OCI-LY7 (cell line): ENCODE data around the gene KCNJ16. TPM values are rescaled to one million over a fixed set of nuclear protein-coding genes. Genes with fewer than 3 reads are reported as not detected.

Source experiments
- BruUV-seq: library from RNA; stranded (reverse); fragments of 400-500 nt; replicated peaks from 2 replicates; lab custom pipeline; 2021; lab: Mats Ljungman, UMichigan
- CTCF ChIA-PET: fragments of 300-600 bp; sonication (Branson Sonifier 250); formaldehyde crosslinking; loops from one replicate; lab custom pipeline; 2022; ENCODE audit warnings: antibody characterized with exemption; ENCODE audit not compliant: unreplicated experiment; lab: Charles Lee
- POLR2A ChIA-PET: fragments of 300-600 bp; sonication (Branson Sonifier 250); formaldehyde crosslinking; loops from one replicate; lab custom pipeline; 2022; ENCODE audit warnings: antibody characterized with exemption; lab: Charles Lee
- DNase-seq: peaks from one replicate; pipeline ENCODE4 v3.0.0-alpha.2; 2015; ENCODE audit warnings: low spot score
- H2AFZ ChIP-seq: fragments of 200-600 bp; sonication (generic), shearing (Covaris generic); 2 replicates; pipeline ENCODE4 v1.6.1; 2014; ENCODE audit warnings: mild to moderate bottlenecking, antibody characterized with exemption, low read length, moderate library complexity
- H3K27ac ChIP-seq: fragments of 200-600 bp; sonication (generic); 2 replicates; pipeline ENCODE4 v1.5.1; 2014; ENCODE audit warnings: mixed run types, low read depth, mild to moderate bottlenecking, moderate library complexity, low read length, inconsistent platforms; ENCODE audit not compliant: poor library complexity, severe bottlenecking
- H3K36me3 ChIP-seq: fragments of 200-600 bp; sonication (generic); 2 replicates; pipeline ENCODE4 v1.6.1; 2014; ENCODE audit warnings: mild to moderate bottlenecking, antibody characterized with exemption, low read length, moderate library complexity, mixed read lengths; ENCODE audit not compliant: insufficient read depth
- H3K4me1 ChIP-seq: fragments of 200-600 bp; sonication (generic); 2 replicates; pipeline ENCODE4 v1.5.1; 2014; ENCODE audit warnings: mild to moderate bottlenecking, low read length; ENCODE audit not compliant: insufficient read depth, poor library complexity, severe bottlenecking
- H3K4me2 ChIP-seq: fragments of 200-600 bp; sonication (generic); 2 replicates; pipeline ENCODE4 v1.6.1; 2014; ENCODE audit warnings: mild to moderate bottlenecking, low read length
- H3K4me3 ChIP-seq: fragments of 200-600 bp; sonication (generic); 2 replicates; pipeline ENCODE4 v1.5.1; 2014; ENCODE audit warnings: mild to moderate bottlenecking, low read depth, low read length; ENCODE audit not compliant: poor library complexity, severe bottlenecking
- H3K79me2 ChIP-seq: fragments of 200-600 bp; sonication (generic); 2 replicates; pipeline ENCODE4 v1.6.1; 2016; ENCODE audit warnings: low read depth, mild to moderate bottlenecking, low read length, moderate library complexity, mixed read lengths; ENCODE audit not compliant: insufficient read depth
- H3K9me2 ChIP-seq: fragments of 200-600 bp; sonication (generic); 2 replicates; pipeline ENCODE4 v1.6.1; 2016; ENCODE audit warnings: mild to moderate bottlenecking, low read length, mixed read lengths; ENCODE audit not compliant: insufficient read depth
- H3K9me3 ChIP-seq: fragments of 200-600 bp; sonication (generic); 2 replicates; pipeline ENCODE4 v1.6.1; 2014; ENCODE audit warnings: mild to moderate bottlenecking, mixed run types, low read length, mixed read lengths
- H4K20me1 ChIP-seq: fragments of 200-600 bp; sonication (generic); 2 replicates; pipeline ENCODE4 v1.6.1; 2014; ENCODE audit warnings: mild to moderate bottlenecking, antibody characterized with exemption, low read length, moderate library complexity, mixed read lengths; ENCODE audit not compliant: insufficient read depth
- CTCF ChIP-seq: fragments of 200-600 bp; sonication (generic); conservative IDR thresholded peaks from 2 replicates; pipeline ENCODE4 v1.5.1; 2014; ENCODE audit warnings: mild to moderate bottlenecking, antibody characterized with exemption, low read length, moderate library complexity, mixed read lengths
- EZH2phosphoT487 ChIP-seq: fragments of 200-600 bp; sonication (generic); IDR thresholded peaks from 2 replicates; pipeline ENCODE4 v1.6.1; 2018; ENCODE audit warnings: low read depth, borderline replicate concordance, mild to moderate bottlenecking, mixed run types, antibody characterized with exemption, low read length, moderate library complexity, mixed read lengths
- intact Hi-C: fragments of 100-400 bp; cut with micrococcal nuclease; formaldehyde crosslinking; loops from one replicate; pipeline ENCODE4 v1.10.0; 2022; ENCODE audit not compliant: unreplicated experiment
- total RNA-seq, 2 experiments: library from RNA; depleted of rRNA in 1 of 2; stranded (reverse); fragments of >200 nt in 1 of 2; shearing (Covaris generic) in 1 of 2; gene quantifications; 2 replicates each; pipeline ENCODE4 v1.2.3, GENCODE V29; 2014 to 2022

Gene KCNJ16
- total RNA-seq, 2 experiments from 2014 or later = not detected

- Histone ChIP-seq H2AFZ (no peak overlapping the region), H3K36me3 (no peaks in the 10 kb centered on the region), H3K4me2 (no peak overlapping the region), H3K79me2 (no peaks in the 10 kb centered on the region), H3K9me3 (no peaks in the 10 kb centered on the region), H3K27ac (no peak overlapping the region), H3K9me2 (no peaks in the 10 kb centered on the region), H4K20me1 (no peaks in the 10 kb centered on the region), H3K4me3 (no peak overlapping the region), H3K4me1 (peaks cover 14% of the 10 kb centered on the region)
- ChIA-PET CTCF (no interaction called here), POLR2A (interaction anchor here (0.6 to 1.3 kb wide), 7 partner anchors 20 to 1688 kb away, joined by 3 to 6 read pairs (median 4); no protein-coding TSS in a partner anchor)
- BruUV-seq = no TSS peak
- intact Hi-C loops = no loop called here
- TF ChIP-seq CTCF (no peak), EZH2phosphoT487 (no peak)
- no peak for DNase-seq
These were observed 97.4 kb downstream of the KCNJ16 start for GRCh38 chr17:70172449-70172848.

- no peak overlapping the region for H3K4me3 ChIP-seq
- H4K20me1 ChIP-seq = no peaks in the 10 kb centered on the region
- no peaks in the 10 kb centered on the region for H3K9me2 ChIP-seq
- DNase-seq = no peak
- no peaks in the 10 kb centered on the region for H3K36me3 ChIP-seq
- no peak overlapping the region for H3K27ac ChIP-seq
- POLR2A ChIA-PET = interaction anchor here (0.6 to 1.0 kb wide), 4 partner anchors 11 to 1604 kb away, joined by 4 read pairs; no protein-coding TSS in a partner anchor
- no peaks in the 10 kb centered on the region for H3K9me3 ChIP-seq
- no peak overlapping the region for H2AFZ ChIP-seq
- no peak for TF ChIP-seq CTCF
- TF ChIP-seq EZH2phosphoT487 = no peak
- CTCF ChIA-PET = no interaction called here
- no peak overlapping the region for H3K4me2 ChIP-seq
- peaks cover 14% of the 10 kb centered on the region for H3K4me1 ChIP-seq
- BruUV-seq = no TSS peak
- no peaks in the 10 kb centered on the region for H3K79me2 ChIP-seq
- intact Hi-C loops = no loop called here
These were observed 97.9 kb downstream of the KCNJ16 start for GRCh38 chr17:70172923-70173322.

GRCh38 chr17:70173681-70174080, 98.7 kb downstream of the KCNJ16 start:
- Histone ChIP-seq H3K4me1 (peaks cover 9% of the 10 kb centered on the region), H4K20me1 (no peaks in the 10 kb centered on the region), H2AFZ (no peak overlapping the region), H3K9me2 (no peaks in the 10 kb centered on the region), H3K79me2 (no peaks in the 10 kb centered on the region), H3K4me2 (no peak overlapping the region), H3K27ac (no peak overlapping the region), H3K4me3 (no peak overlapping the region), H3K36me3 (no peaks in the 10 kb centered on the region), H3K9me3 (no peaks in the 10 kb centered on the region)
- POLR2A ChIA-PET = interaction anchor here (1.0 kb wide), 1 partner anchor 11 kb away, joined by 4 read pairs; no protein-coding TSS in a partner anchor
- BruUV-seq = no TSS peak
- TF ChIP-seq EZH2phosphoT487 = no peak
- CTCF ChIA-PET = no interaction called here
- intact Hi-C loops = no loop called here
- no peak for DNase-seq
